Kidney (tissue), 14 donors: ENCODE measurements around the gene KIF3A. TPM values are rescaled to one million over a fixed set of nuclear protein-coding genes. Genes with fewer than 3 reads are reported as not detected.

ENCODE experiments used
- DNase-seq, 5 donors: peaks; one replicate each; pipeline ENCODE4 v3.0.0-alpha.2; 2013 to 2020
- FAIRE-seq: peaks from 2 replicates; lab custom pipeline; 2012; peaks lifted over from hg19 to GRCh38; lab: Jason Lieb, UNC
- H3K27ac ChIP-seq, 2 donors: one replicate each; pipeline ENCODE4 v1.7.0; 2013; ENCODE audit warnings: low read depth in 2 of 2, low read length in 2 of 2, inconsistent platforms in 1 of 2
- H3K27me3 ChIP-seq: one replicate; pipeline ENCODE4 v1.7.1; 2013; ENCODE audit warnings: low read length, inconsistent platforms; ENCODE audit not compliant: control insufficient read depth, insufficient read depth
- H3K36me3 ChIP-seq, 3 donors: one replicate each; pipeline versions ENCODE4 v1.7.0 to v1.7.1; 2013; ENCODE audit warnings: low read length in 3 of 3, control low read depth in 1 of 3, inconsistent platforms in 1 of 3; ENCODE audit not compliant: insufficient read depth in 3 of 3, control insufficient read depth in 2 of 3
- H3K4me1 ChIP-seq, 3 donors: one replicate each; pipeline versions ENCODE4 v1.7.0 to v1.7.1; 2013; ENCODE audit warnings: low read length in 3 of 3, inconsistent platforms in 1 of 3, low read depth in 1 of 3; ENCODE audit not compliant: control insufficient read depth in 2 of 3, insufficient read depth in 2 of 3
- H3K4me3 ChIP-seq, 3 donors: one replicate each; pipeline versions ENCODE4 v1.7.0 to v1.8.1; 2013; ENCODE audit warnings: low read length in 3 of 3, control low read depth in 1 of 3, inconsistent platforms in 1 of 3
- H3K9ac ChIP-seq, 3 donors: one replicate each; pipeline versions ENCODE4 v1.7.0 to v1.7.1; 2013; ENCODE audit warnings: low read length in 3 of 3, control low read depth in 1 of 3, inconsistent platforms in 1 of 3
- H3K9me3 ChIP-seq, 3 donors: one replicate each; pipeline versions ENCODE4 v1.7.0 to v1.7.1; 2013; ENCODE audit warnings: low read length in 3 of 3, control low read depth in 1 of 3, inconsistent platforms in 1 of 3; ENCODE audit not compliant: control insufficient read depth in 2 of 3, insufficient read depth in 1 of 3
- CTCF ChIP-seq: IDR thresholded peaks from 3 replicates; pipeline ENCODE4 v1.5.1; 2012; ENCODE audit warnings: mild to moderate bottlenecking, moderate library complexity, borderline replicate concordance; ENCODE audit not compliant: insufficient read depth; ENCODE audit errors: extremely low read depth
- intact Hi-C: fragments of 100-400 bp; cut with DNase I; formaldehyde crosslinking; loops from one replicate; pipeline ENCODE4 v1.11.1; 2022
- polyA plus RNA-seq: library from polyadenylated mRNA; stranded (reverse); fragments of 350-450 nt; fragmentation: Illumina TruSeq; extraction: RNeasy Lipid Tissue Mini Kit (QIAGEN cat#74804); gene quantifications from one replicate; pipeline ENCODE4 v1.2.3, GENCODE V29; 2014; ENCODE audit warnings: low read depth, low replicate concordance; ENCODE audit not compliant: insufficient read depth
- total RNA-seq: library from RNA; stranded (reverse); fragmentation: NEBNext Ultra II Directional; extraction: Animal tissue kit (Norgen Biotek cat#: 25700); gene quantifications from one replicate; pipeline ENCODE4 v1.2.1, GENCODE V29; 2021
- donor health status: control.
- donor health status: control.
- donor health status: control.
- donor health status: control.
- donor health status: control.
- donor health status: DM: yes; HTN: yes; CAD: no.
- donor health status: Normal renal cell carcinoma (clear cell type).

Gene KIF3A
- total and polyA plus RNA-seq, 2 donors from 2014 or later: 7.1 to 13.9 TPM

- DNase-seq (no peak), FAIRE-seq (no peak)
- H3K4me3 ChIP-seq: no peak overlapping the region
- H3K9ac ChIP-seq: no peak overlapping the region
- intact Hi-C loops: no loop called here
- no peak for TF ChIP-seq CTCF
- peaks cover 5 to 12% (median 11%) of the 10 kb centered on the region in 3 donors for H3K4me1 ChIP-seq
- no peak overlapping the region for H3K27ac ChIP-seq
- H3K27me3 ChIP-seq: no peaks in the 10 kb centered on the region
- H3K9me3 ChIP-seq: no peaks in the 10 kb centered on the region
- no peaks in the 10 kb centered on the region for H3K36me3 ChIP-seq
These were observed 42.6 kb upstream of the KIF3A start for GRCh38 chr5:132779961-132780360.

- no peaks in the 10 kb centered on the region for H3K9me3 ChIP-seq
- no peak overlapping the region for H3K4me3 ChIP-seq
- no peak for TF ChIP-seq CTCF
- DNase-seq (no peak), FAIRE-seq (no peak)
- intact Hi-C loops: no loop called here
- no peak overlapping the region for H3K27ac ChIP-seq
- no peak overlapping the region for H3K9ac ChIP-seq
- H3K4me1 ChIP-seq: peaks cover 5 to 18% (median 11%) of the 10 kb centered on the region in 3 donors
- H3K27me3 ChIP-seq: no peaks in the 10 kb centered on the region
- no peaks in the 10 kb centered on the region for H3K36me3 ChIP-seq
These were observed 41.5 kb upstream of the KIF3A start for GRCh38 chr5:132778856-132779255.

GRCh38 chr5:132778129-132778528 lies 40.8 kb upstream of the KIF3A start:
- Histone ChIP-seq H3K27ac (peak overlapping the region in 1 of 2 donors; percentile 17), H3K4me1 (peaks cover 5 to 18% (median 11%) of the 10 kb centered on the region in 3 donors), H3K27me3 (no peaks in the 10 kb centered on the region), H3K9me3 (no peaks in the 10 kb centered on the region), H3K4me3 (peak overlapping the region in 2 of 3 donors; percentile 68 to 71), H3K36me3 (no peaks in the 10 kb centered on the region), H3K9ac (peak overlapping the region; percentile 68 to 89 (median 77))
- DNase-seq: no peak
- intact Hi-C loops: no loop called here
- TF ChIP-seq CTCF: no peak
- FAIRE-seq: no peak
